Liver (tissue), 3 donors: Measurements from ENCODE around the gene ZMYM2.

Experiments used
- CTCF ChIP-seq: fragments of 150-350 bp; IDR thresholded peaks from 2 replicates; pipeline ENCODE4 v1.5.1; 2017; ENCODE audit warnings: improper control_type of control experiment, low read depth, low read length; ENCODE audit not compliant: missing input control
- JUND ChIP-seq, 2 donors: IDR thresholded peaks; 2 replicates each; pipeline ENCODE4 v1.6.1; 2016; ENCODE audit warnings: antibody characterized with exemption in 2 of 2
- MAX ChIP-seq: IDR thresholded peaks from 2 replicates; pipeline ENCODE4 v1.6.1; 2016; ENCODE audit warnings: antibody characterized with exemption
- RAD21 ChIP-seq, 2 donors: IDR thresholded peaks; 2 replicates each; pipeline ENCODE4 v1.6.1; 2016; ENCODE audit warnings: antibody characterized with exemption in 2 of 2, mild to moderate bottlenecking in 2 of 2
- TAF1 ChIP-seq: conservative IDR thresholded peaks from 2 replicates; pipeline ENCODE4 v1.6.1; 2016; ENCODE audit warnings: antibody characterized with exemption, mild to moderate bottlenecking
- donor health status: healthy.
- donor health status: healthy.

GRCh38 chr13:20125129-20125782, 166.7 kb downstream of the ZMYM2 start:
- TF ChIP-seq CTCF: no peak
- no peak for TF ChIP-seq RAD21 (IDR thresholded peaks at IDR 0.05)
- TF ChIP-seq TAF1: no peak
- TF ChIP-seq MAX: no peak
- no peak for TF ChIP-seq JUND (IDR thresholded peaks at IDR 0.05)
